K562 (cell line): ENCODE results near the gene PPP1R36. TPM values are rescaled to one million over a fixed set of nuclear protein-coding genes. Genes with fewer than 3 reads are reported as not detected.

Experiments
- CHD1 ChIP-seq: fragments of 200-600 bp; sonication (generic); IDR thresholded peaks from one replicate; pipeline ENCODE4 v1.6.1; 2012; ENCODE audit warnings: mild to moderate bottlenecking, moderate library complexity, low read length, inconsistent platforms
- CREB1 ChIP-seq, 2 experiments: sonication (generic) in 1 of 2; formaldehyde crosslinking in 1 of 2; IDR thresholded peaks; 2 replicates each; pipeline versions ENCODE4 v1.6.1 to v1.8.0; 2012 to 2022; ENCODE audit warnings: inconsistent platforms in 1 of 2, mild to moderate bottlenecking in 1 of 2, missing genetic modification reagents in 1 of 2, moderate library complexity in 1 of 2
- E2F6 ChIP-seq, 2 experiments: IDR thresholded peaks; 2 replicates each; pipeline ENCODE4 v1.6.1; 2011; ENCODE audit warnings: borderline replicate concordance in 1 of 2, control low read depth in 1 of 2, low read depth in 1 of 2, low read length in 1 of 2, mild to moderate bottlenecking in 1 of 2, mixed read lengths in 1 of 2, moderate library complexity in 1 of 2; ENCODE audit not compliant: insufficient read depth in 1 of 2, insufficient read length in 1 of 2, poor library complexity in 1 of 2, severe bottlenecking in 1 of 2; ENCODE audit errors: extremely low read depth in 1 of 2
- EP300 ChIP-seq: IDR thresholded peaks from 2 replicates; pipeline ENCODE4 v1.6.1; 2012; ENCODE audit warnings: low read length, improper control_type of control experiment
- FOXK2 ChIP-seq, 2 experiments: fragments of 450-650 bp; IDR thresholded peaks in 1 of 2; conservative IDR thresholded peaks in 1 of 2; 2 replicates each; pipeline ENCODE4 v1.6.1; 2016; ENCODE audit warnings: low read depth in 2 of 2, mild to moderate bottlenecking in 1 of 2
- GABPA ChIP-seq: fragments of 200-800 bp; sonication (Bioruptor generic); conservative IDR thresholded peaks from 2 replicates; pipeline ENCODE4 v1.6.1; 2016; ENCODE audit warnings: low read depth, missing genetic modification characterization, missing compliant biosample characterization
- MAZ ChIP-seq, 2 experiments: fragments of 450-650 bp in 1 of 2; sonication (generic) in 1 of 2; formaldehyde crosslinking; IDR thresholded peaks in 1 of 2; conservative IDR thresholded peaks in 1 of 2; 2 replicates each; pipeline versions ENCODE4 v1.4.0 to v1.5.0; 2020; ENCODE audit warnings: mild to moderate bottlenecking in 1 of 2, missing genetic modification reagents in 1 of 2
- NONO ChIP-seq, 2 experiments: fragments of 200-400 bp in 1 of 2; fragments of 450-650 bp in 1 of 2; formaldehyde crosslinking in 1 of 2; IDR thresholded peaks; 2 replicates each; pipeline ENCODE4 v1.6.1; 2017; ENCODE audit warnings: low read depth in 2 of 2, mild to moderate bottlenecking in 2 of 2, moderate library complexity in 2 of 2, low read length in 1 of 2
- POLR2H ChIP-seq: IDR thresholded peaks from 2 replicates; pipeline ENCODE4 v1.6.1; 2016; ENCODE audit warnings: missing genetic modification characterization, low read depth, mild to moderate bottlenecking, control low read depth, missing compliant biosample characterization, moderate library complexity
- PRPF4 ChIP-seq: fragments of 200-400 bp; formaldehyde crosslinking; IDR thresholded peaks from one replicate; pipeline ENCODE4 v1.6.1; 2017; ENCODE audit warnings: low read length, low read depth, mild to moderate bottlenecking; ENCODE audit not compliant: insufficient read depth, poor library complexity, severe bottlenecking
- SIN3A ChIP-seq, 2 experiments: fragments of 150-350 bp in 1 of 2; IDR thresholded peaks; 2 replicates each; pipeline ENCODE4 v1.6.1; 2011 to 2016; ENCODE audit warnings: borderline replicate concordance in 2 of 2, low read depth in 2 of 2, low read length in 2 of 2, mild to moderate bottlenecking in 2 of 2, moderate library complexity in 2 of 2; ENCODE audit not compliant: control insufficient read depth in 1 of 2
- TAF1 ChIP-seq: IDR thresholded peaks from 2 replicates; pipeline ENCODE4 v1.6.1; 2011; ENCODE audit warnings: mild to moderate bottlenecking, low read length, moderate library complexity; ENCODE audit not compliant: insufficient read depth, control insufficient read depth, severe bottlenecking; ENCODE audit errors: extremely low read depth
- TAF9B ChIP-seq: fragments of 450-650 bp; IDR thresholded peaks from 2 replicates; pipeline ENCODE4 v1.6.1; 2018; ENCODE audit warnings: mild to moderate bottlenecking; ENCODE audit not compliant: partially characterized antibody
- TARDBP ChIP-seq: fragments of 450-650 bp; IDR thresholded peaks from 2 replicates; pipeline ENCODE4 v1.6.1; 2016
- polyA plus RNA-seq, 8 experiments: library from polyadenylated mRNA; depleted of rRNA in 4 of 8; stranded (reverse) in 5 of 8; unstranded in 3 of 8; fragments of >200 nt; fragmentation: Nextera tagmentation in 2 of 8; fragmentation: Illumina TruSeq in 1 of 8; extraction: Ambion mirVana in 2 of 8; extraction: Trizol in 1 of 8; gene quantifications; 2 replicates each; pipeline versions ENCODE4 v1.2.1 to v1.2.3, GENCODE V29; 2011 to 2014; ENCODE audit warnings: inconsistent platforms in 1 of 8, missing spikeins in 1 of 8
- total RNA-seq, 7 experiments: library from RNA; depleted of rRNA in 6 of 7; stranded (reverse); fragments of >200 nt in 6 of 7; fragmentation: Illumina TruSeq in 2 of 7; extraction: Trizol in 2 of 7; gene quantifications; 2 replicates each; pipeline versions ENCODE4 v1.2.1 to v1.2.3, GENCODE V29; 2011 to 2021; ENCODE audit warnings: low replicate concordance in 1 of 7
- TF ChIP-seq, protein P1 (sequence below): sonication (generic); formaldehyde crosslinking; IDR thresholded peaks from 2 replicates; pipeline ENCODE4 v1.8.1; 2023; ENCODE audit warnings: mild to moderate bottlenecking, missing genetic modification reagents
- TF ChIP-seq, protein P2 (sequence below), 3 experiments: fragments of 200-800 bp in 1 of 3; fragments of 250-450 bp in 1 of 3; fragments of 450-650 bp in 1 of 3; sonication (Bioruptor Pico) in 1 of 3; sonication (Bioruptor generic) in 1 of 3; formaldehyde crosslinking in 1 of 3; IDR thresholded peaks; 2 replicates each; pipeline versions ENCODE4 v1.6.1 to v1.8.0; 2016 to 2022; ENCODE audit warnings: mild to moderate bottlenecking in 2 of 3, missing genetic modification characterization in 2 of 3, missing compliant biosample characterization in 1 of 3, moderate library complexity in 1 of 3

Gene PPP1R36
- total and polyA plus RNA-seq, 9 of the 15 experiments (the other 6 are each of a cell fraction or from before 2014, with no cell fraction given): 0.29 TPM; not detected in 8

GRCh38 chr14:64504310-64504896, 45.4 kb upstream of the PPP1R36 start, which contains the start of gene ZBTB1 (continued):
- TF ChIP-seq TAF1: peak; percentile 65
- 0 out of 2 replicates have a peak, but pooled peaks have one; percentile 8 for TF ChIP-seq CREB1 (IDR thresholded peaks at IDR 0.05)
- no peak for TF ChIP-seq CREB1 (CRISPR knock-in tag; IDR thresholded peaks at IDR 0.05)
- TF ChIP-seq TAF9B: peak; percentile 8
- TF ChIP-seq FOXK2 (conservative IDR thresholded peaks at IDR 0.05 in 1 of 2, IDR thresholded peaks at IDR 0.05 in 1 of 2; ENCODE audit: low read depth in 2 of 2): peak in 1 of 2 experiments; percentile 38; a peak in 1 of 4 replicates
- 0 out of 4 replicates have a peak, but pooled peaks of 1 of the 2 experiments have one; percentile 37 for TF ChIP-seq SIN3A (IDR thresholded peaks at IDR 0.05; ENCODE audit: borderline replicate concordance in 2 of 2, control insufficient read depth in 1 of 2, low read depth in 2 of 2, low read length in 2 of 2)
- no peak for TF ChIP-seq EP300
- TF ChIP-seq GABPA (tag): peak; percentile 54; the same call in 1 of the 2 replicates
- TF ChIP-seq MAZ (CRISPR knock-in tag; conservative IDR thresholded peaks at IDR 0.05 in 1 of 2, IDR thresholded peaks at IDR 0.05 in 1 of 2): peak in 1 of 2 experiments; percentile 18; a peak in 1 of 4 replicates
- peak in 1 of 2 experiments; percentile 67 for TF ChIP-seq E2F6 (IDR thresholded peaks at IDR 0.05; ENCODE audit: borderline replicate concordance in 1 of 2, extremely low read depth in 1 of 2, insufficient read depth in 1 of 2, insufficient read length in 1 of 2, low read depth in 1 of 2, low read length in 1 of 2, poor library complexity in 1 of 2, severe bottlenecking in 1 of 2)
- 0 out of 2 replicates have a peak, but pooled peaks have one; percentile 7 for TF ChIP-seq TARDBP
- TF ChIP-seq CHD1: peak; percentile 52
- peak; percentile 53 to 55; a peak in 1 of 4 replicates for TF ChIP-seq NONO (IDR thresholded peaks at IDR 0.05; ENCODE audit: low read depth in 2 of 2, low read length in 1 of 2)
- TF ChIP-seq POLR2H (tag): peak; percentile 58
- TF ChIP-seq, protein P1, sequence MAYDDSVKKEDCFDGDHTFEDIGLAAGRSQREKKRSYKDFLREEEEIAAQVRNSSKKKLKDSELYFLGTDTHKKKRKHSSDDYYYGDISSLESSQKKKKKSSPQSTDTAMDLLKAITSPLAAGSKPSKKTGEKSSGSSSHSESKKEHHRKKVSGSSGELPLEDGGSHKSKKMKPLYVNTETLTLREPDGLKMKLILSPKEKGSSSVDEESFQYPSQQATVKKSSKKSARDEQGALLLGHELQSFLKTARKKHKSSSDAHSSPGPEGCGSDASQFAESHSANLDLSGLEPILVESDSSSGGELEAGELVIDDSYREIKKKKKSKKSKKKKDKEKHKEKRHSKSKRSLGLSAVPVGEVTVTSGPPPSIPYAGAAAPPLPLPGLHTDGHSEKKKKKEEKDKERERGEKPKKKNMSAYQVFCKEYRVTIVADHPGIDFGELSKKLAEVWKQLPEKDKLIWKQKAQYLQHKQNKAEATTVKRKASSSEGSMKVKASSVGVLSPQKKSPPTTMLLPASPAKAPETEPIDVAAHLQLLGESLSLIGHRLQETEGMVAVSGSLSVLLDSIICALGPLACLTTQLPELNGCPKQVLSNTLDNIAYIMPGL (CRISPR knock-in tag): 0 out of 2 replicates have a peak, but pooled peaks have one; percentile 26
- peak; percentile 28 for TF ChIP-seq PRPF4
- TF ChIP-seq, protein P2, sequence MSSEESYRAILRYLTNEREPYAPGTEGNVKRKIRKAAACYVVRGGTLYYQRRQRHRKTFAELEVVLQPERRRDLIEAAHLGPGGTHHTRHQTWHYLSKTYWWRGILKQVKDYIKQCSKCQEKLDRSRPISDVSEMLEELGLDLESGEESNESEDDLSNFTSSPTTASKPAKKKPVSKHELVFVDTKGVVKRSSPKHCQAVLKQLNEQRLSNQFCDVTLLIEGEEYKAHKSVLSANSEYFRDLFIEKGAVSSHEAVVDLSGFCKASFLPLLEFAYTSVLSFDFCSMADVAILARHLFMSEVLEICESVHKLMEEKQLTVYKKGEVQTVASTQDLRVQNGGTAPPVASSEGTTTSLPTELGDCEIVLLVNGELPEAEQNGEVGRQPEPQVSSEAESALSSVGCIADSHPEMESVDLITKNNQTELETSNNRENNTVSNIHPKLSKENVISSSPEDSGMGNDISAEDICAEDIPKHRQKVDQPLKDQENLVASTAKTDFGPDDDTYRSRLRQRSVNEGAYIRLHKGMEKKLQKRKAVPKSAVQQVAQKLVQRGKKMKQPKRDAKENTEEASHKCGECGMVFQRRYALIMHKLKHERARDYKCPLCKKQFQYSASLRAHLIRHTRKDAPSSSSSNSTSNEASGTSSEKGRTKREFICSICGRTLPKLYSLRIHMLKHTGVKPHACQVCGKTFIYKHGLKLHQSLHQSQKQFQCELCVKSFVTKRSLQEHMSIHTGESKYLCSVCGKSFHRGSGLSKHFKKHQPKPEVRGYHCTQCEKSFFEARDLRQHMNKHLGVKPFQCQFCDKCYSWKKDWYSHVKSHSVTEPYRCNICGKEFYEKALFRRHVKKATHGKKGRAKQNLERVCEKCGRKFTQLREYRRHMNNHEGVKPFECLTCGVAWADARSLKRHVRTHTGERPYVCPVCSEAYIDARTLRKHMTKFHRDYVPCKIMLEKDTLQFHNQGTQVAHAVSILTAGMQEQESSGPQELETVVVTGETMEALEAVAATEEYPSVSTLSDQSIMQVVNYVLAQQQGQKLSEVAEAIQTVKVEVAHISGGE (CRISPR knock-in tag; IDR thresholded peaks at IDR 0.05): peak; percentile 80 to 91 (median 81); a peak in 5 of 6 replicates
